Measurements from ENCODE around the gene TTLL1. TPM values are rescaled to one million over a fixed set of nuclear protein-coding genes. Genes with fewer than 3 reads are reported as not detected.
"Not testable (repeated sequence)": the region's sequence is repeated elsewhere in the genome, so short reads cannot be mapped to it uniquely, and the experiment has no call there.

The TTLL1 gene
- total and polyA plus RNA-seq, 2 donors (not counting 1 experiment from before 2014, with no cell fraction given), result 15.7 to 15.8 TPM

DNA sequence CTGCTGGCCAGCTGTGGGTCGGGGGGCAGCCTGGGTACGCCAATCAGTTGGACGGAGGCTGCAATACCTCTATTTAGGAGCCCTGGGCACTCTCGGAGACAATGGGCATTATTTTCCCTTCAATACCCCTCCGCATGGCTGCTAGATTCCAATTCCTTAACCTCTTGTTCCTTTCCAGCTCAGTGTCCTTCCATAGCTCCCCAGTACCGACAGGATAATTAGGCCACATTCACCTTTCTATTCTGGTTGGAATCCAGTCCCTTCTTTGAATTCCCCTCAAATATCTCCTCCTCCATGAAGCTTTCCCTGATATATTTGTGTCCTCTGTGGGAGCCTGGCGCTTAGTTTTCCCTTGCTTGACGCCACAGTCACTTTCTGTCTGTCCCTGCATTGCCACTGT is 17.1 kb upstream of the TTLL1 start:
- peaks cover 2% of the 10 kb centered on the region for H3K4me1 ChIP-seq (ENCODE audit: control insufficient read depth, extremely low read depth, insufficient read depth, low read length)
- no peak overlapping the region for H2AFZ ChIP-seq (ENCODE audit: low read length)
- no peak overlapping the region for H3K27ac ChIP-seq (ENCODE audit: insufficient read depth, low read length)
- H3K4me2 ChIP-seq (ENCODE audit: extremely low read depth, insufficient read depth, low read length), result no peak overlapping the region
- H3K36me3 ChIP-seq (ENCODE audit: control insufficient read depth, insufficient read depth, low read length), result no peaks in the 10 kb centered on the region
- H3K79me2 ChIP-seq (ENCODE audit: control insufficient read depth, insufficient read depth, low read length), result no peaks in the 10 kb centered on the region
- H3K27me3 ChIP-seq (ENCODE audit: control insufficient read depth, insufficient read depth, low read length), result peaks cover 25% of the 10 kb centered on the region
- H3K9me3 ChIP-seq (ENCODE audit: control insufficient read depth, insufficient read depth, low read depth, low read length), result no peaks in the 10 kb centered on the region
- DNase-seq (ENCODE audit: low read depth in 2 of 2), result no peak
- no peak overlapping the region for H3K4me3 ChIP-seq (replicated peaks in 1 of 4; ENCODE audit: control extremely low read depth in 1 of 4, insufficient read depth in 1 of 4, low read depth in 3 of 4, low read length in 4 of 4)
- H3K9ac ChIP-seq (ENCODE audit: insufficient read depth, low read length), result no peak overlapping the region
- TF ChIP-seq, protein P1, sequence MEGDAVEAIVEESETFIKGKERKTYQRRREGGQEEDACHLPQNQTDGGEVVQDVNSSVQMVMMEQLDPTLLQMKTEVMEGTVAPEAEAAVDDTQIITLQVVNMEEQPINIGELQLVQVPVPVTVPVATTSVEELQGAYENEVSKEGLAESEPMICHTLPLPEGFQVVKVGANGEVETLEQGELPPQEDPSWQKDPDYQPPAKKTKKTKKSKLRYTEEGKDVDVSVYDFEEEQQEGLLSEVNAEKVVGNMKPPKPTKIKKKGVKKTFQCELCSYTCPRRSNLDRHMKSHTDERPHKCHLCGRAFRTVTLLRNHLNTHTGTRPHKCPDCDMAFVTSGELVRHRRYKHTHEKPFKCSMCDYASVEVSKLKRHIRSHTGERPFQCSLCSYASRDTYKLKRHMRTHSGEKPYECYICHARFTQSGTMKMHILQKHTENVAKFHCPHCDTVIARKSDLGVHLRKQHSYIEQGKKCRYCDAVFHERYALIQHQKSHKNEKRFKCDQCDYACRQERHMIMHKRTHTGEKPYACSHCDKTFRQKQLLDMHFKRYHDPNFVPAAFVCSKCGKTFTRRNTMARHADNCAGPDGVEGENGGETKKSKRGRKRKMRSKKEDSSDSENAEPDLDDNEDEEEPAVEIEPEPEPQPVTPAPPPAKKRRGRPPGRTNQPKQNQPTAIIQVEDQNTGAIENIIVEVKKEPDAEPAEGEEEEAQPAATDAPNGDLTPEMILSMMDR (conservative IDR thresholded peaks at IDR 0.05 in 1 of 2, IDR thresholded peaks at IDR 0.05 in 1 of 2; ENCODE audit: low read depth in 1 of 2, low read length in 2 of 2), result no peak
- TF ChIP-seq EZH2 (IDR thresholded peaks at IDR 0.05; ENCODE audit: low read length, missing control alignments), result no peak
- H4K20me1 ChIP-seq (ENCODE audit: control insufficient read depth, extremely low read depth, insufficient read depth, low read length), result no peaks in the 10 kb centered on the region

DNA sequence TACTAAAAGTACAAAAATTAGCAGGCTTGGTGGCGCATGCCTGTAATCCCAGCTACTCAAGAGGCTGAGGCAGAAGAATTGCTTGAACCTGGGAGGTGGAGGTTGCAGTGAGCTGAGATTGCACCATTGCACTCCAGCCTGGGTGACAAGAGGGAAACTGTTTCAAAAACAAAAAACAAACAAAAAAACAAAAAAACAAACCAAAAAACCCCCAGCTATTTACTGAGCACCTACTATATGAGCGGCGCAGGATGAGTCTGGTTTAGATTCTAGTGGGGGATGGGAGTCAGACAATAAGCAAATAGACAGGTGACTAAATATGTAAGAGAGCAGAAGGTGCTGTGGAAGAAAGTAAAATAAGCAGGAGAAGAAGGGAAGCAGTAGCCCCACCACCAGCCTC is 15.8 kb upstream of the TTLL1 start:
- not testable (repeated sequence) for H2AFZ ChIP-seq (ENCODE audit: low read length); H3K79me2 ChIP-seq (ENCODE audit: control insufficient read depth, insufficient read depth, low read length); DNase-seq (ENCODE audit: low read depth in 2 of 2); H3K4me1 ChIP-seq (ENCODE audit: control insufficient read depth, extremely low read depth, insufficient read depth, low read length); H4K20me1 ChIP-seq (ENCODE audit: control insufficient read depth, extremely low read depth, insufficient read depth, low read length); H3K27ac ChIP-seq (ENCODE audit: insufficient read depth, low read length); H3K36me3 ChIP-seq (ENCODE audit: control insufficient read depth, insufficient read depth, low read length); H3K9ac ChIP-seq (ENCODE audit: insufficient read depth, low read length); H3K9me3 ChIP-seq (ENCODE audit: control insufficient read depth, insufficient read depth, low read depth, low read length); H3K4me3 ChIP-seq (replicated peaks in 1 of 4; ENCODE audit: control extremely low read depth in 1 of 4, insufficient read depth in 1 of 4, low read depth in 3 of 4, low read length in 4 of 4); H3K4me2 ChIP-seq (ENCODE audit: extremely low read depth, insufficient read depth, low read length)
- H3K27me3 ChIP-seq (ENCODE audit: control insufficient read depth, insufficient read depth, low read length), result peaks cover 12% of the 10 kb centered on the region

DNA sequence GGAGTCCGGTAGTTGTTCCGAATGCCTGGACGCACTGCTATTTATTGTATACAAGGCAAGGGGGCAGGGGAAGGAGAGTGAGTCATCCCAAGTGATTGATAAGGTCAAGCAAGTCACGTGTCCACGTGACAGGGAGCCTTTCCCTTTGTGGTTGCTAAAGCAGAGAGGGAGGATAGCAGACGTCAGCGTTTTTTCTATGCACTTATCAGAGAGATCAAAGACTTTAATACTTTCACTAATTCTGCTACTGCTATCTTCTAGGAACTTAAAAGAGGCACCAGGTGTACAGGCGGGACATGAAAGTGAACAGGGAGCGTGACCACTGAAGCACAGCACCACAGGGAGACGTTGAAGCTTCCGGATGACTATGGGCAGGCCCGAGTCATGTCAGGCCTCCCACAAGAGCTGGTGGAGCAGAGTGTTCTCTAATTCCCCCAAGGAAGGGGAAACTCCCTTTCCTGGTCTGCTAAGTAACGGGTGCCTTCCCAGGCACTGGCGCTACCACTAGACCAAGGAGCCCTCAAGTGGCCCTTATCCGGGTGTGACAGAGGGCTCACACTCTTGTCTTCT is 14.9 kb upstream of the TTLL1 start:
- peak in 1 of 2 donors; percentile 77 for DNase-seq (ENCODE audit: low read depth in 2 of 2)
- not testable (repeated sequence) for H2AFZ ChIP-seq (ENCODE audit: low read length); H3K9me3 ChIP-seq (ENCODE audit: control insufficient read depth, insufficient read depth, low read depth, low read length); H3K9ac ChIP-seq (ENCODE audit: insufficient read depth, low read length); H3K27me3 ChIP-seq (ENCODE audit: control insufficient read depth, insufficient read depth, low read length); H3K36me3 ChIP-seq (ENCODE audit: control insufficient read depth, insufficient read depth, low read length); H4K20me1 ChIP-seq (ENCODE audit: control insufficient read depth, extremely low read depth, insufficient read depth, low read length); H3K4me1 ChIP-seq (ENCODE audit: control insufficient read depth, extremely low read depth, insufficient read depth, low read length); H3K79me2 ChIP-seq (ENCODE audit: control insufficient read depth, insufficient read depth, low read length); H3K4me3 ChIP-seq (replicated peaks in 1 of 4; ENCODE audit: control extremely low read depth in 1 of 4, insufficient read depth in 1 of 4, low read depth in 3 of 4, low read length in 4 of 4); H3K27ac ChIP-seq (ENCODE audit: insufficient read depth, low read length); H3K4me2 ChIP-seq (ENCODE audit: extremely low read depth, insufficient read depth, low read length)

DNA sequence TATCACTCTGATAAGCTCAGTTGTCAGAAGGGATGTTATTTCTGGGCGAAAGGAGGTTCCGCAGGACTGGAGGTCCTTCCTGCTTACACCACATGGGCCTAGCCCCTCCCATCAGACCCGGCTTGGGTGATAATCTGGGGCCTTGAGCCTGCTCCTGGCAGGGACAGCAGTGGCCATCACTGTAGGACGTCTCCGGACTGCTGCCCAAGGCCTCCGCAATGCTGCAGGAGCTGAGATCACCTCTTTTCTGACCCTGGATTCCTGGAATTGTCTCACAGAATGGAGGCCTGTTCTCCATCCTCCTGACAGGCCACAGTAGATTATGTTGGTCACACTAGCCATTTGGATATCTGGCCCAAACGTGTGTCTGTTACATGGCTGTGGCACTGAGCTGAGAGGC is 12.1 kb upstream of the TTLL1 start:
- Histone ChIP-seq H2AFZ (ENCODE audit: low read length) (no peak overlapping the region), H3K27ac (ENCODE audit: insufficient read depth, low read length) (no peak overlapping the region), H3K9me3 (ENCODE audit: control insufficient read depth, insufficient read depth, low read depth, low read length) (no peaks in the 10 kb centered on the region), H3K4me2 (ENCODE audit: extremely low read depth, insufficient read depth, low read length) (no peak overlapping the region), H3K4me1 (ENCODE audit: control insufficient read depth, extremely low read depth, insufficient read depth, low read length) (no peaks in the 10 kb centered on the region), H4K20me1 (ENCODE audit: control insufficient read depth, extremely low read depth, insufficient read depth, low read length) (no peaks in the 10 kb centered on the region), H3K79me2 (ENCODE audit: control insufficient read depth, insufficient read depth, low read length) (no peaks in the 10 kb centered on the region), H3K4me3 (replicated peaks in 1 of 4; ENCODE audit: control extremely low read depth in 1 of 4, insufficient read depth in 1 of 4, low read depth in 3 of 4, low read length in 4 of 4) (no peak overlapping the region), H3K27me3 (ENCODE audit: control insufficient read depth, insufficient read depth, low read length) (peaks cover 2% of the 10 kb centered on the region), H3K36me3 (ENCODE audit: control insufficient read depth, insufficient read depth, low read length) (no peaks in the 10 kb centered on the region), H3K9ac (ENCODE audit: insufficient read depth, low read length) (no peak overlapping the region)
- no peak for DNase-seq (ENCODE audit: low read depth in 2 of 2)
- no peak for TF ChIP-seq EZH2 (IDR thresholded peaks at IDR 0.05; ENCODE audit: low read length, missing control alignments)
- TF ChIP-seq, protein P1 (conservative IDR thresholded peaks at IDR 0.05 in 1 of 2, IDR thresholded peaks at IDR 0.05 in 1 of 2; ENCODE audit: low read depth in 1 of 2, low read length in 2 of 2), result no peak

Measured in fibroblast of lung (primary cell).